IMR-90 (cell line): ENCODE measurements around the gene PLPPR3. TPM values are rescaled to one million over a fixed set of nuclear protein-coding genes. Genes with fewer than 3 reads are reported as not detected.

Experiments
- ATAC-seq: fragments of 200-7000 bp; cut with Tn5 transposase; 2 replicates; pipeline ENCODE4 v1.9.1; 2020; ENCODE audit warnings: low read depth, mild to moderate bottlenecking, moderate library complexity
- BruUV-seq: library from RNA; stranded (reverse); fragments of 400-500 nt; replicated peaks from 2 replicates; lab custom pipeline; 2021; lab: Mats Ljungman, UMichigan
- CTCF ChIA-PET: fragments of 300-600 bp; formaldehyde crosslinking; extraction: SDS; loops from one replicate; lab custom pipeline; 2021; ENCODE audit warnings: antibody characterized with exemption; lab: Yijun Ruan, JAX
- POLR2A ChIA-PET: fragments of 300-600 bp; sonication (Branson Sonifier 250); formaldehyde crosslinking; loops from one replicate; lab custom pipeline; 2022; ENCODE audit warnings: antibody characterized with exemption; ENCODE audit not compliant: unreplicated experiment; lab: Charles Lee
- DNase-seq: peaks from one replicate; pipeline ENCODE4 v3.0.0; 2013
- H2AFZ ChIP-seq: replicated peaks from 2 replicates; pipeline ENCODE3; 2013; ENCODE audit warnings: low read length, mild to moderate bottlenecking; ENCODE audit not compliant: poor library complexity
- H2AK5ac ChIP-seq: 2 replicates; pipeline ENCODE4 v1.6.1; 2013; ENCODE audit warnings: low read depth, low read length, inconsistent platforms
- H2AK9ac ChIP-seq: replicated peaks from 2 replicates; pipeline ENCODE3; 2013; ENCODE audit warnings: mild to moderate bottlenecking, low read depth, low read length, moderate library complexity; ENCODE audit not compliant: poor library complexity
- H2BK120ac ChIP-seq: 2 replicates; pipeline ENCODE4 v1.6.1; 2013; ENCODE audit warnings: low read depth, low read length, inconsistent platforms
- H2BK15ac ChIP-seq: 3 replicates; pipeline ENCODE4 v1.6.1; 2013; ENCODE audit warnings: low read depth, low read length, inconsistent platforms
- H2BK20ac ChIP-seq: 2 replicates; pipeline ENCODE4 v1.6.1; 2013; ENCODE audit warnings: low read depth, mild to moderate bottlenecking, inconsistent platforms, low read length, moderate library complexity
- H2BK5ac ChIP-seq: 2 replicates; pipeline ENCODE4 v1.6.1; 2013; ENCODE audit warnings: mild to moderate bottlenecking, low read depth, low read length, inconsistent platforms; ENCODE audit not compliant: poor library complexity, severe bottlenecking
- H3K14ac ChIP-seq: replicated peaks from 2 replicates; pipeline ENCODE4 v1.6.1; 2013; ENCODE audit warnings: low read depth, low read length, inconsistent platforms
- H3K18ac ChIP-seq: 2 replicates; pipeline ENCODE4 v1.6.1; 2013; ENCODE audit warnings: low read depth, low read length, control low read depth
- H3K23ac ChIP-seq: 2 replicates; pipeline ENCODE4 v1.6.1; 2013; ENCODE audit warnings: low read depth, low read length, inconsistent platforms
- H3K27ac ChIP-seq: 2 replicates; pipeline ENCODE4 v1.5.1; 2013; ENCODE audit warnings: mild to moderate bottlenecking, control low read depth, low read length; ENCODE audit not compliant: insufficient read depth
- H3K27me3 ChIP-seq: 2 replicates; pipeline ENCODE4 v1.6.1; 2013; ENCODE audit warnings: low read length; ENCODE audit not compliant: control insufficient read depth, insufficient read depth
- H3K36me3 ChIP-seq: 2 replicates; pipeline ENCODE4 v1.6.1; 2013; ENCODE audit warnings: low read length, mixed read lengths; ENCODE audit not compliant: control insufficient read depth, insufficient read depth
- H3K4ac ChIP-seq: 2 replicates; pipeline ENCODE4 v1.6.1; 2013; ENCODE audit warnings: low read depth, low read length, inconsistent platforms
- H3K4me1 ChIP-seq: 2 replicates; pipeline ENCODE4 v1.6.1; 2013; ENCODE audit warnings: low read length, mixed read lengths; ENCODE audit not compliant: control insufficient read depth, insufficient read depth
- H3K4me2 ChIP-seq: 2 replicates; pipeline ENCODE4 v1.6.1; 2013; ENCODE audit warnings: low read depth, mild to moderate bottlenecking, control low read depth, low read length, moderate library complexity
- H3K4me3 ChIP-seq: 2 replicates; pipeline ENCODE4 v1.5.1; 2013; ENCODE audit warnings: low read depth, mild to moderate bottlenecking, control low read depth, low read length, moderate library complexity; ENCODE audit not compliant: insufficient read depth
- H3K56ac ChIP-seq: 2 replicates; pipeline ENCODE4 v1.6.1; 2013; ENCODE audit warnings: low read length, inconsistent platforms; ENCODE audit not compliant: insufficient read depth; ENCODE audit errors: extremely low read depth
- H3K79me1 ChIP-seq, 2 experiments: 2 replicates each; pipeline ENCODE4 v1.6.1; 2013; ENCODE audit warnings: low read length in 2 of 2, inconsistent platforms in 1 of 2, low read depth in 1 of 2
- H3K9ac ChIP-seq: 2 replicates; pipeline ENCODE4 v1.6.1; 2013; ENCODE audit warnings: low read depth, low read length, control low read depth
- H3K9me1 ChIP-seq: 2 replicates; pipeline ENCODE4 v1.6.1; 2013; ENCODE audit warnings: low read length, inconsistent platforms; ENCODE audit not compliant: insufficient read depth
- H3K9me3 ChIP-seq: 2 replicates; pipeline ENCODE4 v1.6.1; 2013; ENCODE audit warnings: low read length; ENCODE audit not compliant: control insufficient read depth, insufficient read depth
- H4K20me1 ChIP-seq: 2 replicates; pipeline ENCODE4 v1.6.1; 2013; ENCODE audit warnings: low read length, inconsistent platforms; ENCODE audit not compliant: insufficient read depth
- H4K5ac ChIP-seq: 2 replicates; pipeline ENCODE4 v1.6.1; 2013; ENCODE audit warnings: mild to moderate bottlenecking, low read depth, low read length, control low read depth
- H4K8ac ChIP-seq, 2 experiments: 2 replicates each; pipeline ENCODE4 v1.6.1; 2013; ENCODE audit warnings: low read depth in 2 of 2, low read length in 2 of 2, control low read depth in 1 of 2, inconsistent platforms in 1 of 2
- H4K91ac ChIP-seq: 2 replicates; pipeline ENCODE4 v1.6.1; 2013; ENCODE audit warnings: low read depth, low read length, inconsistent platforms; ENCODE audit not compliant: insufficient read depth
- NFE2L2 ChIP-seq: fragments of 150-350 bp; IDR thresholded peaks from 2 replicates; pipeline ENCODE4 v1.6.1; 2016; ENCODE audit warnings: low read depth, mild to moderate bottlenecking, low read length
- RFX5 ChIP-seq: IDR thresholded peaks from 2 replicates; pipeline ENCODE4 v1.8.0; 2012; ENCODE audit warnings: low read depth, mild to moderate bottlenecking, low read length, moderate library complexity
- WGBS, 2 experiments: methylation state at CpG; one replicate each; pipeline versions ENCODE4 v1.1.5 to v1.1.7; 2013; ENCODE audit warnings: missing lambda C conversion rate in 2 of 2; ENCODE audit not compliant: insufficient read length in 1 of 2; ENCODE audit errors: extremely low coverage in 2 of 2; 5-methylcytosine and 5-hydroxymethylcytosine counted together
- dilution Hi-C: fragments of 300-500 bp; cut with HindIII; formaldehyde crosslinking; loops from one replicate; pipeline ENCODE4 v1.14.3; 2018; ENCODE audit warnings: low sequenced_read_pairs; ENCODE audit not compliant: unreplicated experiment
- in situ Hi-C: fragments of 300-500 bp; cut with MboI; formaldehyde crosslinking; loops from 3 replicates; pipeline ENCODE4 v1.14.3; 2019; ENCODE audit warnings: low sequenced_read_pairs, inconsistent platforms, mixed read lengths
- intact Hi-C: fragments of 100-400 bp; cut with micrococcal nuclease; formaldehyde crosslinking; loops from 2 replicates; pipeline ENCODE4 v1.10.0; 2022
- polyA plus RNA-seq, 3 experiments: library from polyadenylated mRNA; depleted of rRNA; stranded (reverse); fragments of >200 nt; gene quantifications; 2 replicates each; pipeline ENCODE4 v1.2.3, GENCODE V29; 2012; ENCODE audit warnings: low replicate concordance in 1 of 3
- total RNA-seq: library from RNA; depleted of rRNA; stranded (reverse); fragments of >200 nt; gene quantifications from 2 replicates; pipeline ENCODE4 v1.2.3, GENCODE V29; 2012

The PLPPR3 gene
- total and polyA plus RNA-seq, 2 of the 4 experiments (the other 2 are of a cell fraction): 0.36 to 1.2 TPM

DNA sequence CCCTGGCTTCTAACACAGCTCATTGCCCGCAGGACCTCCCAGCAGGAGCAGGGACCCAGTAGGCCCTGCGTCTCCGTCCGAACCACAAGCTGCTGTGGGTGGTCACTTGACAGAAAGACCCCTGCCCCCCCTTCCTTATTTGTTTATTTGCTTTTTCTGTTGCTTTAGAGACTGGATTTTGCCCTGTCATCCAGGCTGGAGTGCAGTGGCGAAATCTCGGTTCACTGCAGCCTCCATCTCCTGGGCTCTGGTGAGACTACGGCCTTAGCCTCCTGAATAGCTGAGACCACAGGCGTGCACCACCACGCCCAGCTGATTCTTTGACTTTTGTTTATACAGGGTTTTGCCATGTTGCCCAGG, 32.1 kb downstream of the PLPPR3 start:
- intact Hi-C loops: no loop called here
- Histone ChIP-seq H4K8ac (peak overlapping the region in 1 of 2 experiments; percentile 20; a peak in 1 of 4 replicates), H3K9ac (no peak overlapping the region)

More for the DNA sequence above, 32.1 kb downstream of the PLPPR3 start:
- dilution Hi-C loops (no loop called here), in situ Hi-C loops (no loop called here)
- no peak for DNase-seq
- Histone ChIP-seq H3K9me3 (no peaks in the 10 kb centered on the region), H3K27ac (no peak overlapping the region), H2AFZ (peak overlapping the region; percentile 40), H3K18ac (no peak overlapping the region), H3K4me1 (peaks cover 2% of the 10 kb centered on the region; the same call in 1 of the 2 replicates), H3K9me1 (no peaks in the 10 kb centered on the region; the same call in 1 of the 2 replicates), H4K91ac (no peak overlapping the region), H3K4me2 (no peak overlapping the region), H3K36me3 (no peaks in the 10 kb centered on the region), H3K79me1 (0 out of 4 replicates have a peak, but pooled peaks cover 0 to 1% of the 10 kb centered on the region in 2 experiments), H2BK120ac (no peak overlapping the region), H3K4ac (no peak overlapping the region), H2AK5ac (peak overlapping the region; percentile 59; the same call in 1 of the 2 replicates), H2BK15ac (no peak overlapping the region), H2AK9ac (no peak overlapping the region), H3K23ac (no peak overlapping the region), H2BK20ac (no peak overlapping the region), H4K20me1 (no peaks in the 10 kb centered on the region), H2BK5ac (no peak overlapping the region), H3K56ac (no peak overlapping the region), H3K27me3 (no peaks in the 10 kb centered on the region), H3K4me3 (no peak overlapping the region), H4K5ac (no peak overlapping the region), H3K14ac (no peak overlapping the region)
- ChIA-PET POLR2A (no interaction called here), CTCF (no interaction called here)
- no peak for ATAC-seq
- TF ChIP-seq RFX5: no peak
- TF ChIP-seq NFE2L2: peak; percentile 61; the same call in 1 of the 2 replicates
- WGBS, 2 experiments: 95% methylated on average over 4 of the region's 9 CpGs; no CpG with 5 or more reads in 1 of the 2 experiments
- no TSS peak for BruUV-seq
